Fibroblast of gingiva (primary cell): ENCODE results near the gene OR9A2.

Experiments used
- DNase-seq: peaks from one replicate; pipeline ENCODE4 v3.0.0-alpha.2; 2011; ENCODE audit warnings: low read depth

The OR9A2 gene

GRCh38 chr7:143027032-143027431 is at the start of gene OR9A2:
Gene OR9A2, minus strand, starts transcription at chr7:143027132. Its CDS starts 0 bp downstream, at chr7:143027132.
- no peak for DNase-seq

- DNase-seq: no peak
Observed at GRCh38 chr7:143074141-143074540, 47.2 kb upstream of the OR9A2 start.

- DNase-seq: no peak
Observed at GRCh38 chr7:143073556-143073955, 46.6 kb upstream of the OR9A2 start.

GRCh38 chr7:143069912-143070500 is 43.1 kb upstream of the OR9A2 start:
- DNase-seq: no peak

- DNase-seq: no peak
Observed at GRCh38 chr7:143068446-143068845, 41.5 kb upstream of the OR9A2 start.

GRCh38 chr7:143063741-143064140 is 36.8 kb upstream of the OR9A2 start:
- no peak for DNase-seq

- DNase-seq: no peak
Observed at GRCh38 chr7:143055754-143056153, 28.8 kb upstream of the OR9A2 start.

GRCh38 chr7:143054621-143055020 is 27.7 kb upstream of the OR9A2 start:
- peak; percentile 21 for DNase-seq

GRCh38 chr7:143052041-143052440 is 25.1 kb upstream of the OR9A2 start, which contains the start of gene OR6V1:
Gene OR6V1, plus strand, starts transcription at chr7:143052341. Its CDS starts 0 bp downstream, at chr7:143052341.
- no peak for DNase-seq

- DNase-seq: no peak
Observed at GRCh38 chr7:143050931-143051330, 24.0 kb upstream of the OR9A2 start.

GRCh38 chr7:143049362-143049761 is 22.4 kb upstream of the OR9A2 start:
- peak; percentile 59 for DNase-seq

- DNase-seq: no peak
Observed at GRCh38 chr7:143048827-143049226, 21.9 kb upstream of the OR9A2 start.

- no peak for DNase-seq
Observed at GRCh38 chr7:143047326-143047725, 20.4 kb upstream of the OR9A2 start.

- DNase-seq: no peak
Observed at GRCh38 chr7:143046426-143046851, 19.5 kb upstream of the OR9A2 start.

GRCh38 chr7:143043391-143043790 is 16.5 kb upstream of the OR9A2 start:
- DNase-seq: peak; percentile 37

GRCh38 chr7:143042790-143043271 is 15.9 kb upstream of the OR9A2 start:
- no peak for DNase-seq

- DNase-seq: no peak
Observed at GRCh38 chr7:143042159-143042789, 15.3 kb upstream of the OR9A2 start.

GRCh38 chr7:143041346-143041745 is 14.4 kb upstream of the OR9A2 start:
- no peak for DNase-seq

- no peak for DNase-seq
Observed at GRCh38 chr7:143040209-143040715, 13.3 kb upstream of the OR9A2 start.

GRCh38 chr7:143038635-143039034 is 11.7 kb upstream of the OR9A2 start:
- DNase-seq: no peak

GRCh38 chr7:143027683-143028082 is 751 bp upstream of the OR9A2 start:
- DNase-seq: no peak

- no peak for DNase-seq
Observed at GRCh38 chr7:143025371-143025770, 1.6 kb downstream of the OR9A2 start.

GRCh38 chr7:143023047-143023446 is 3.9 kb downstream of the OR9A2 start:
- DNase-seq: no peak

- DNase-seq: no peak
Observed at GRCh38 chr7:143018931-143019330, 8.0 kb downstream of the OR9A2 start.
